Mesenchymal stem cell (in vitro differentiated cells and primary cell): ENCODE data around the gene CDC42EP3.
A peak's percentile ranks its signal among the peaks of the same experiment; 100 is the strongest.

ENCODE experiments used
- DNase-seq: peaks from one replicate; pipeline ENCODE4 v3.0.0-alpha.2; 2013
- H2AFZ ChIP-seq: one replicate; pipeline ENCODE4 v1.6.1; 2013; ENCODE audit warnings: low read depth, mild to moderate bottlenecking, control low read depth, inconsistent platforms, low read length, moderate library complexity
- H2AK5ac ChIP-seq: 2 replicates; pipeline ENCODE4 v1.6.1; 2013; ENCODE audit warnings: low read length, moderate library complexity, mild to moderate bottlenecking, inconsistent platforms; ENCODE audit not compliant: severe bottlenecking
- H2BK120ac ChIP-seq: one replicate; pipeline ENCODE4 v1.6.1; 2013; ENCODE audit warnings: low read depth, mild to moderate bottlenecking, inconsistent platforms, low read length, moderate library complexity
- H2BK12ac ChIP-seq, 2 experiments: one replicate each; pipeline ENCODE4 v1.6.1; 2013; ENCODE audit warnings: inconsistent platforms in 2 of 2, low read length in 2 of 2, mild to moderate bottlenecking in 2 of 2, moderate library complexity in 2 of 2, control low read depth in 1 of 2
- H2BK15ac ChIP-seq: one replicate; pipeline ENCODE4 v1.6.1; 2013; ENCODE audit warnings: mild to moderate bottlenecking, low read depth, inconsistent platforms; ENCODE audit not compliant: poor library complexity, severe bottlenecking
- H2BK5ac ChIP-seq: 2 replicates; pipeline ENCODE4 v1.6.1; 2013; ENCODE audit warnings: low read depth, mild to moderate bottlenecking, low read length, control low read depth, inconsistent platforms; ENCODE audit not compliant: poor library complexity, severe bottlenecking
- H3K14ac ChIP-seq, 2 experiments: one replicate each; pipeline ENCODE4 v1.6.1; 2013; ENCODE audit warnings: inconsistent platforms in 2 of 2, low read length in 2 of 2, control low read depth in 1 of 2, mild to moderate bottlenecking in 1 of 2, moderate library complexity in 1 of 2
- H3K18ac ChIP-seq, 2 experiments: one replicate each; pipeline ENCODE4 v1.6.1; 2013; ENCODE audit warnings: inconsistent platforms in 2 of 2, low read length in 2 of 2, control low read depth in 1 of 2, low read depth in 1 of 2, mild to moderate bottlenecking in 1 of 2
- H3K23ac ChIP-seq, 2 experiments: one replicate each; pipeline ENCODE4 v1.6.1; 2013; ENCODE audit warnings: inconsistent platforms in 2 of 2, low read length in 2 of 2, mild to moderate bottlenecking in 2 of 2, moderate library complexity in 2 of 2, control low read depth in 1 of 2
- H3K27ac ChIP-seq: 2 replicates; pipeline ENCODE4 v1.5.1; 2013; ENCODE audit warnings: mild to moderate bottlenecking, moderate library complexity, low read length, control low read depth, inconsistent platforms; ENCODE audit not compliant: poor library complexity, severe bottlenecking
- H3K27me3 ChIP-seq, 2 experiments: 2 replicates each; pipeline versions ENCODE4 v1.6.1 to v1.7.0; 2013; ENCODE audit warnings: low read length in 2 of 2, mild to moderate bottlenecking in 2 of 2, moderate library complexity in 2 of 2, control low read depth in 1 of 2, inconsistent platforms in 1 of 2; ENCODE audit not compliant: control insufficient read depth in 1 of 2, insufficient read depth in 1 of 2
- H3K36me3 ChIP-seq, 2 experiments: 2 replicates each; pipeline versions ENCODE4 v1.6.1 to v1.7.0; 2013; ENCODE audit warnings: low read length in 2 of 2, control low read depth in 1 of 2, inconsistent platforms in 1 of 2, low read depth in 1 of 2, mild to moderate bottlenecking in 1 of 2; ENCODE audit not compliant: insufficient read depth in 2 of 2, control insufficient read depth in 1 of 2
- H3K4ac ChIP-seq, 2 experiments: one replicate each; pipeline ENCODE4 v1.6.1; 2013; ENCODE audit warnings: inconsistent platforms in 2 of 2, low read length in 2 of 2, mild to moderate bottlenecking in 2 of 2, moderate library complexity in 2 of 2, control low read depth in 1 of 2, low read depth in 1 of 2
- H3K4me1 ChIP-seq: 2 replicates; pipeline ENCODE4 v1.6.1; 2013; ENCODE audit warnings: low read depth, low read length, control low read depth; ENCODE audit not compliant: control insufficient read depth, insufficient read depth
- H3K4me2 ChIP-seq: 2 replicates; pipeline ENCODE4 v1.6.1; 2013; ENCODE audit warnings: low read length, mild to moderate bottlenecking, inconsistent platforms; ENCODE audit not compliant: poor library complexity, severe bottlenecking
- H3K4me3 ChIP-seq, 2 experiments: 2 replicates each; pipeline versions ENCODE4 v1.5.1 to v1.7.0; 2013; ENCODE audit warnings: low read length in 2 of 2, mild to moderate bottlenecking in 2 of 2, control low read depth in 1 of 2, low read depth in 1 of 2; ENCODE audit not compliant: insufficient read depth in 1 of 2
- H3K79me1 ChIP-seq: replicated peaks from 2 replicates; pipeline ENCODE4 v1.6.1; 2013; ENCODE audit warnings: mild to moderate bottlenecking, control low read depth, low read length, inconsistent platforms; ENCODE audit not compliant: poor library complexity, severe bottlenecking
- H3K9ac ChIP-seq: 2 replicates; pipeline ENCODE4 v1.7.0; 2013; ENCODE audit warnings: mild to moderate bottlenecking, low read length, moderate library complexity
- H3K9me3 ChIP-seq: 2 replicates; pipeline ENCODE4 v1.7.0; 2013; ENCODE audit warnings: mild to moderate bottlenecking, low read length; ENCODE audit not compliant: control insufficient read depth
- H4K8ac ChIP-seq: one replicate; pipeline ENCODE4 v1.6.1; 2013; ENCODE audit warnings: inconsistent platforms, mild to moderate bottlenecking, low read length, moderate library complexity
- H4K91ac ChIP-seq: one replicate; pipeline ENCODE4 v1.6.1; 2013; ENCODE audit warnings: mild to moderate bottlenecking, low read length, inconsistent platforms
- WGBS: methylation state at CpG from one replicate; pipeline ENCODE4 v1.1.7; 2013; ENCODE audit warnings: mixed read lengths; 5-methylcytosine and 5-hydroxymethylcytosine counted together

CDC42EP3 gene

GRCh38 chr2:37631698-37632097, 39.7 kb downstream of the CDC42EP3 start:
- Histone ChIP-seq H3K4me2 (no peak overlapping the region), H3K14ac (no peak overlapping the region), H3K27ac (no peak overlapping the region), H3K27me3 (no peaks in the 10 kb centered on the region), H3K36me3 (no peaks in the 10 kb centered on the region), H3K4me1 (peaks cover 2% of the 10 kb centered on the region), H3K4me3 (no peak overlapping the region), H4K8ac (no peak overlapping the region), H3K79me1 (no peaks in the 10 kb centered on the region), H3K9me3 (no peaks in the 10 kb centered on the region), H2AFZ (no peak overlapping the region), H2BK12ac (no peak overlapping the region), H4K91ac (no peak overlapping the region), H3K4ac (no peak overlapping the region), H2BK5ac (no peak overlapping the region), H3K9ac (no peak overlapping the region), H2BK15ac (no peak overlapping the region), H2BK120ac (no peak overlapping the region), H2AK5ac (no peak overlapping the region), H3K23ac (no peak overlapping the region), H3K18ac (no peak overlapping the region)
- WGBS = 88% methylated on average over 2 of the region's 4 CpGs
- DNase-seq = no peak

GRCh38 chr2:37631292-37631691, 40.1 kb downstream of the CDC42EP3 start:
- Histone ChIP-seq H3K9ac (no peak overlapping the region), H3K4me1 (peaks cover 2% of the 10 kb centered on the region), H3K36me3 (no peaks in the 10 kb centered on the region), H2BK15ac (no peak overlapping the region), H3K18ac (no peak overlapping the region), H3K27me3 (no peaks in the 10 kb centered on the region), H4K91ac (no peak overlapping the region), H2BK120ac (no peak overlapping the region), H3K79me1 (no peaks in the 10 kb centered on the region), H4K8ac (no peak overlapping the region), H3K4me3 (no peak overlapping the region), H3K4me2 (no peak overlapping the region), H2BK5ac (no peak overlapping the region), H3K9me3 (no peaks in the 10 kb centered on the region), H2AFZ (no peak overlapping the region), H3K27ac (no peak overlapping the region), H3K23ac (no peak overlapping the region), H3K4ac (no peak overlapping the region), H3K14ac (no peak overlapping the region), H2BK12ac (no peak overlapping the region), H2AK5ac (no peak overlapping the region)
- 47% methylated on average over 1 of the region's 2 CpGs for WGBS
- peak; percentile 57 for DNase-seq

GRCh38 chr2:37630776-37631175, 40.7 kb downstream of the CDC42EP3 start:
- H3K79me1 ChIP-seq = no peaks in the 10 kb centered on the region
- H3K4me1 ChIP-seq = peaks cover 2% of the 10 kb centered on the region
- no peak overlapping the region for H3K18ac ChIP-seq
- peak; percentile 53 for DNase-seq
- no peak overlapping the region for H2BK12ac ChIP-seq
- no peak overlapping the region for H4K8ac ChIP-seq
- no peak overlapping the region for H3K4me2 ChIP-seq
- H3K36me3 ChIP-seq = no peaks in the 10 kb centered on the region
- H2BK120ac ChIP-seq = no peak overlapping the region
- H3K23ac ChIP-seq = no peak overlapping the region
- no peak overlapping the region for H3K9ac ChIP-seq
- no peak overlapping the region for H4K91ac ChIP-seq
- H3K4ac ChIP-seq = no peak overlapping the region
- H2BK15ac ChIP-seq = no peak overlapping the region
- H3K9me3 ChIP-seq = no peaks in the 10 kb centered on the region
- H3K27me3 ChIP-seq = no peaks in the 10 kb centered on the region
- H3K27ac ChIP-seq = no peak overlapping the region
- no peak overlapping the region for H3K4me3 ChIP-seq
- no peak overlapping the region for H3K14ac ChIP-seq
- H2BK5ac ChIP-seq = no peak overlapping the region
- 84% methylated on average over 4 of the region's 4 CpGs for WGBS
- H2AFZ ChIP-seq = no peak overlapping the region
- H2AK5ac ChIP-seq = no peak overlapping the region

- no peak overlapping the region for H3K23ac ChIP-seq
- H3K4me1 ChIP-seq = peaks cover 5% of the 10 kb centered on the region
- H3K18ac ChIP-seq = no peak overlapping the region
- H3K4ac ChIP-seq = no peak overlapping the region
- no peak overlapping the region for H2AFZ ChIP-seq
- DNase-seq = peak; percentile 40
- H3K36me3 ChIP-seq = no peaks in the 10 kb centered on the region
- H2BK12ac ChIP-seq = no peak overlapping the region
- no CpG with 5 or more reads among the region's 1 CpG for WGBS
- no peak overlapping the region for H4K8ac ChIP-seq
- H2BK15ac ChIP-seq = no peak overlapping the region
- H2BK5ac ChIP-seq = no peak overlapping the region
- H3K4me2 ChIP-seq = no peak overlapping the region
- no peaks in the 10 kb centered on the region for H3K9me3 ChIP-seq
- H3K4me3 ChIP-seq = no peak overlapping the region
- no peaks in the 10 kb centered on the region for H3K79me1 ChIP-seq
- no peak overlapping the region for H3K14ac ChIP-seq
- H3K27ac ChIP-seq = no peak overlapping the region
- H3K9ac ChIP-seq = peak overlapping the region; percentile 49
- H4K91ac ChIP-seq = no peak overlapping the region
- no peaks in the 10 kb centered on the region for H3K27me3 ChIP-seq
- no peak overlapping the region for H2BK120ac ChIP-seq
- H2AK5ac ChIP-seq = no peak overlapping the region
Observed at GRCh38 chr2:37630301-37630700, 41.1 kb downstream of the CDC42EP3 start.
